ENCODE data around the gene DDIT4. TPM values are rescaled to one million over a fixed set of nuclear protein-coding genes. Genes with fewer than 3 reads are reported as not detected.
"Not testable (repeated sequence)": the region's sequence is repeated elsewhere in the genome, so short reads cannot be mapped to it uniquely, and the experiment has no call there.

Gene DDIT4
- 47.2 TPM for polyA plus RNA-seq
- long read RNA-seq, donor 1, transcript DDIT4-201 (3 exons, 1,748 nt), result major isoform, 9 of 9 reads
- long read RNA-seq, donor 1, partial matches to known transcripts, result 0 of 9 reads
- long read RNA-seq, donor 1, other reads (novel, unspliced or antisense), result 0 of 9 reads
- long read RNA-seq, donor 2, transcript DDIT4-201 (3 exons, 1,748 nt), result major isoform, 34 of 39 reads
- long read RNA-seq, donor 2, partial matches to known transcripts, result 0 of 39 reads
- long read RNA-seq, donor 2, other reads (novel, unspliced or antisense), result 0 of 39 reads
- long read RNA-seq, donor 3, result 0 reads
- long read RNA-seq, donor 4, partial matches to known transcripts, result 0 of 1 reads
- long read RNA-seq, donor 4, other reads (novel, unspliced or antisense), result 0 of 1 reads
- long read RNA-seq, donor 5, transcript DDIT4-201 (3 exons, 1,748 nt), result major isoform, 26 of 33 reads
- long read RNA-seq, donor 5, partial matches to known transcripts, result 6 of 33 reads
- long read RNA-seq, donor 5, other reads (novel, unspliced or antisense), result 0 of 33 reads
- long read RNA-seq, donor 6, transcript DDIT4-201 (3 exons, 1,748 nt), result major isoform, 42 of 46 reads
- long read RNA-seq, donor 6, partial matches to known transcripts, result 0 of 46 reads
- long read RNA-seq, donor 6, other reads (novel, unspliced or antisense), result 0 of 46 reads
- long read RNA-seq, donor 7, transcript DDIT4-201 (3 exons, 1,748 nt), result major isoform, 15 of 18 reads
- long read RNA-seq, donor 7, partial matches to known transcripts, result 0 of 18 reads
- long read RNA-seq, donor 7, other reads (novel, unspliced or antisense), result 0 of 18 reads
- long read RNA-seq, donor 8, transcript DDIT4-201 (3 exons, 1,748 nt), result major isoform, 60 of 69 reads
- long read RNA-seq, donor 8, transcript DDIT4-202 (2 exons, 521 nt), result minor isoform, 5 of 69 reads
- long read RNA-seq, donor 8, partial matches to known transcripts, result 0 of 69 reads
- long read RNA-seq, donor 8, other reads (novel, unspliced or antisense), result 0 of 69 reads
- long read RNA-seq, donor 9, transcript DDIT4-201 (3 exons, 1,748 nt), result major isoform, 37 of 51 reads
- long read RNA-seq, donor 9, partial matches to known transcripts, result 12 of 51 reads
- long read RNA-seq, donor 9, other reads (novel, unspliced or antisense), result 0 of 51 reads
- long read RNA-seq, donor 10, transcript DDIT4-201 (3 exons, 1,748 nt), result major isoform, 28 of 44 reads
- long read RNA-seq, donor 10, partial matches to known transcripts, result 11 of 44 reads
- long read RNA-seq, donor 10, other reads (novel, unspliced or antisense), result 0 of 44 reads
- long read RNA-seq, donor 11, transcript DDIT4-201 (3 exons, 1,748 nt), result major isoform, 12 of 12 reads
- long read RNA-seq, donor 11, partial matches to known transcripts, result 0 of 12 reads
- long read RNA-seq, donor 11, other reads (novel, unspliced or antisense), result 0 of 12 reads

GRCh38 chr10:72273410-72274212 lies at the start of gene DDIT4:
Gene DDIT4 (plus strand): TSS chr10:72273924. CDS start chr10:72274217, 293 bp downstream.
- WGBS (ENCODE audit: insufficient coverage, low lambda C conversion rate), result no CpG with 5 or more reads among the region's 67 CpGs
- Histone ChIP-seq H3K27me3 (ENCODE audit: control insufficient read depth, insufficient read depth, low read length) (no peaks in the 10 kb centered on the region), H3K4me3 (ENCODE audit: low read length) (peak within 1 kb of the TSS; percentile 96), H3K9me3 (ENCODE audit: control insufficient read depth, low read depth, low read length) (peaks cover 2% of the 10 kb centered on the region), H3K36me3 (ENCODE audit: control insufficient read depth, insufficient read depth, low read length) (peaks cover 7% of the 10 kb centered on the region), H3K27ac (ENCODE audit: low read length) (peak within 1 kb of the TSS; percentile 95), H3K4me1 (ENCODE audit: control insufficient read depth, insufficient read depth, low read length) (peaks cover 50% of the 10 kb centered on the region)
- DNase-seq, result peak; percentile 100

GRCh38 chr10:72224191-72224590 lies 49.5 kb upstream of the DDIT4 start:
- not testable (repeated sequence) for H3K27ac ChIP-seq (ENCODE audit: low read length); H3K27me3 ChIP-seq (ENCODE audit: control insufficient read depth, insufficient read depth, low read length); H3K9me3 ChIP-seq (ENCODE audit: control insufficient read depth, low read depth, low read length); DNase-seq; H3K4me1 ChIP-seq (ENCODE audit: control insufficient read depth, insufficient read depth, low read length); H3K4me3 ChIP-seq (ENCODE audit: low read length)
- H3K36me3 ChIP-seq (ENCODE audit: control insufficient read depth, insufficient read depth, low read length), result peaks cover 35% of the 10 kb centered on the region
- no CpG with 5 or more reads among the region's 6 CpGs for WGBS (ENCODE audit: insufficient coverage, low lambda C conversion rate)

- no peaks in the 10 kb centered on the region for H3K9me3 ChIP-seq (ENCODE audit: control insufficient read depth, low read depth, low read length)
- no peak for DNase-seq
- 100% methylated on average over 1 of the region's 6 CpGs for WGBS (ENCODE audit: insufficient coverage, low lambda C conversion rate)
- H3K36me3 ChIP-seq (ENCODE audit: control insufficient read depth, insufficient read depth, low read length), result peaks cover 42% of the 10 kb centered on the region
- H3K27me3 ChIP-seq (ENCODE audit: control insufficient read depth, insufficient read depth, low read length), result no peaks in the 10 kb centered on the region
- no peak overlapping the region for H3K4me3 ChIP-seq (ENCODE audit: low read length)
- H3K27ac ChIP-seq (ENCODE audit: low read length), result no peak overlapping the region
- no peaks in the 10 kb centered on the region for H3K4me1 ChIP-seq (ENCODE audit: control insufficient read depth, insufficient read depth, low read length)
Measured at GRCh38 chr10:72226418-72227027, 47.2 kb upstream of the DDIT4 start.

GRCh38 chr10:72227826-72228225 lies 45.9 kb upstream of the DDIT4 start:
- peaks cover 44% of the 10 kb centered on the region for H3K36me3 ChIP-seq (ENCODE audit: control insufficient read depth, insufficient read depth, low read length)

GRCh38 chr10:72228318-72228751 lies 45.4 kb upstream of the DDIT4 start:
- no peaks in the 10 kb centered on the region for H3K4me1 ChIP-seq (ENCODE audit: control insufficient read depth, insufficient read depth, low read length)
- H3K36me3 ChIP-seq (ENCODE audit: control insufficient read depth, insufficient read depth, low read length), result peaks cover 49% of the 10 kb centered on the region
- H3K27ac ChIP-seq (ENCODE audit: low read length), result no peak overlapping the region
- H3K27me3 ChIP-seq (ENCODE audit: control insufficient read depth, insufficient read depth, low read length), result no peaks in the 10 kb centered on the region
- no peak overlapping the region for H3K4me3 ChIP-seq (ENCODE audit: low read length)
- H3K9me3 ChIP-seq (ENCODE audit: control insufficient read depth, low read depth, low read length), result no peaks in the 10 kb centered on the region
- no peak for DNase-seq
- WGBS (ENCODE audit: insufficient coverage, low lambda C conversion rate), result no CpG with 5 or more reads among the region's 2 CpGs

More at GRCh38 chr10:72227826-72228225, 45.9 kb upstream of the DDIT4 start:
- no peak overlapping the region for H3K4me3 ChIP-seq (ENCODE audit: low read length)
- H3K27me3 ChIP-seq (ENCODE audit: control insufficient read depth, insufficient read depth, low read length), result no peaks in the 10 kb centered on the region
- WGBS (ENCODE audit: insufficient coverage, low lambda C conversion rate), result no CpG with 5 or more reads among the region's 6 CpGs
- no peak overlapping the region for H3K27ac ChIP-seq (ENCODE audit: low read length)
- H3K9me3 ChIP-seq (ENCODE audit: control insufficient read depth, low read depth, low read length), result no peaks in the 10 kb centered on the region
- DNase-seq, result no peak
- no peaks in the 10 kb centered on the region for H3K4me1 ChIP-seq (ENCODE audit: control insufficient read depth, insufficient read depth, low read length)

- 67% methylated on average over 1 of the region's 8 CpGs for WGBS (ENCODE audit: insufficient coverage, low lambda C conversion rate)
- DNase-seq, result no peak
- no peaks in the 10 kb centered on the region for H3K27me3 ChIP-seq (ENCODE audit: control insufficient read depth, insufficient read depth, low read length)
- H3K36me3 ChIP-seq (ENCODE audit: control insufficient read depth, insufficient read depth, low read length), result peaks cover 46% of the 10 kb centered on the region
- H3K4me1 ChIP-seq (ENCODE audit: control insufficient read depth, insufficient read depth, low read length), result no peaks in the 10 kb centered on the region
- H3K9me3 ChIP-seq (ENCODE audit: control insufficient read depth, low read depth, low read length), result no peaks in the 10 kb centered on the region
- H3K4me3 ChIP-seq (ENCODE audit: low read length), result no peak overlapping the region
- no peak overlapping the region for H3K27ac ChIP-seq (ENCODE audit: low read length)
Measured at GRCh38 chr10:72229261-72230251, 44.2 kb upstream of the DDIT4 start.

GRCh38 chr10:72233621-72234020 lies 40.1 kb upstream of the DDIT4 start:
- Histone ChIP-seq H3K27ac (ENCODE audit: low read length) (no peak overlapping the region), H3K9me3 (ENCODE audit: control insufficient read depth, low read depth, low read length) (no peaks in the 10 kb centered on the region), H3K4me1 (ENCODE audit: control insufficient read depth, insufficient read depth, low read length) (no peaks in the 10 kb centered on the region), H3K36me3 (ENCODE audit: control insufficient read depth, insufficient read depth, low read length) (peaks cover 44% of the 10 kb centered on the region), H3K27me3 (ENCODE audit: control insufficient read depth, insufficient read depth, low read length) (no peaks in the 10 kb centered on the region), H3K4me3 (ENCODE audit: low read length) (no peak overlapping the region)
- DNase-seq, result no peak

GRCh38 chr10:72234560-72235095 lies 39.1 kb upstream of the DDIT4 start:
- Histone ChIP-seq H3K27ac (ENCODE audit: low read length) (no peak overlapping the region), H3K4me1 (ENCODE audit: control insufficient read depth, insufficient read depth, low read length) (no peaks in the 10 kb centered on the region), H3K36me3 (ENCODE audit: control insufficient read depth, insufficient read depth, low read length) (peaks cover 39% of the 10 kb centered on the region), H3K27me3 (ENCODE audit: control insufficient read depth, insufficient read depth, low read length) (no peaks in the 10 kb centered on the region), H3K4me3 (ENCODE audit: low read length) (no peak overlapping the region), H3K9me3 (ENCODE audit: control insufficient read depth, low read depth, low read length) (no peaks in the 10 kb centered on the region)
- DNase-seq, result no peak
- no CpG with 5 or more reads among the region's 6 CpGs for WGBS (ENCODE audit: insufficient coverage, low lambda C conversion rate)

All from large intestine (tissue), 12 donors.